Sigmoid colon (tissue), 4 donors: ENCODE measurements around the gene DSCAM.

Experiments
- CTCF ChIP-seq, 4 experiments: fragments of 450-650 bp in 3 of 4; fragments of 200-600 bp in 1 of 4; IDR thresholded peaks; one replicate each; pipeline ENCODE4 v1.5.1; 2016 to 2019; ENCODE audit warnings: antibody characterized with exemption in 4 of 4, mild to moderate bottlenecking in 3 of 4, moderate library complexity in 2 of 4
- EP300 ChIP-seq, 4 donors: sonication (generic); formaldehyde crosslinking; IDR thresholded peaks; one replicate each; pipeline ENCODE4 v1.6.1; 2017; ENCODE audit warnings: antibody characterized with exemption in 4 of 4
- POLR2A ChIP-seq, 2 donors: fragments of 450-650 bp; IDR thresholded peaks; one replicate each; pipeline ENCODE4 v1.6.1; 2016; ENCODE audit warnings: antibody characterized with exemption in 2 of 2, mild to moderate bottlenecking in 2 of 2, moderate library complexity in 2 of 2
- POLR2AphosphoS5 ChIP-seq, 4 donors: sonication (generic); formaldehyde crosslinking; IDR thresholded peaks; one replicate each; pipeline ENCODE4 v1.6.1; 2017; ENCODE audit warnings: antibody characterized with exemption in 4 of 4

GRCh38 chr21:40052276-40052675 lies 794.7 kb downstream of the DSCAM start:
- TF ChIP-seq CTCF (IDR thresholded peaks at IDR 0.05), result no peak
- no peak for TF ChIP-seq POLR2A (IDR thresholded peaks at IDR 0.05)
- TF ChIP-seq EP300 (IDR thresholded peaks at IDR 0.05), result no peak
- no peak for TF ChIP-seq POLR2AphosphoS5 (IDR thresholded peaks at IDR 0.05)
